BE2C (cell line): ENCODE results near the gene MUC7.
"Not testable (repeated sequence)": the region's sequence is repeated elsewhere in the genome, so short reads cannot be mapped to it uniquely, and the experiment has no call there.

Source experiments
- DNase-seq: peaks from one replicate; pipeline ENCODE4 v3.0.0-alpha.2; 2020
- H3K27me3 ChIP-seq: fragments of 250-450 bp; sonication (Bioruptor Pico); 2 replicates; pipeline ENCODE4 v1.5.1; 2020; ENCODE audit warnings: mild to moderate bottlenecking
- H3K36me3 ChIP-seq: fragments of 250-450 bp; sonication (Bioruptor Pico); 2 replicates; pipeline ENCODE4 v1.5.1; 2020; ENCODE audit warnings: mild to moderate bottlenecking
- H3K4me1 ChIP-seq: fragments of 250-450 bp; sonication (Bioruptor Pico); 2 replicates; pipeline ENCODE4 v1.5.1; 2020
- H3K4me3 ChIP-seq: 2 replicates; pipeline ENCODE4 v1.5.1; 2011; ENCODE audit warnings: low read depth, low read length
- H3K9me3 ChIP-seq: fragments of 250-450 bp; sonication (Bioruptor Pico); 2 replicates; pipeline ENCODE4 v1.5.1; 2020
- CTCF ChIP-seq: IDR thresholded peaks from 2 replicates; pipeline ENCODE4 v1.5.1; 2012; ENCODE audit warnings: mild to moderate bottlenecking, low read depth, low read length

MUC7 gene

GRCh38 chr4:70449220-70449619, 22.8 kb upstream of the MUC7 start:
- DNase-seq = no peak
- H3K27me3 ChIP-seq = no peaks in the 10 kb centered on the region
- no peak for TF ChIP-seq CTCF
- H3K9me3 ChIP-seq = no peaks in the 10 kb centered on the region
- H3K36me3 ChIP-seq = no peaks in the 10 kb centered on the region
- no peaks in the 10 kb centered on the region for H3K4me1 ChIP-seq
- H3K4me3 ChIP-seq = no peak overlapping the region

GRCh38 chr4:70452946-70453345, 19.1 kb upstream of the MUC7 start:
- Histone ChIP-seq H3K36me3 (no peaks in the 10 kb centered on the region), H3K4me3 (no peak overlapping the region), H3K4me1 (no peaks in the 10 kb centered on the region), H3K27me3 (no peaks in the 10 kb centered on the region), H3K9me3 (no peaks in the 10 kb centered on the region)
- DNase-seq = no peak
- no peak for TF ChIP-seq CTCF

GRCh38 chr4:70463335-70463734, 8.7 kb upstream of the MUC7 start:
- no peaks in the 10 kb centered on the region for H3K4me1 ChIP-seq
- no peaks in the 10 kb centered on the region for H3K27me3 ChIP-seq
- no peak for DNase-seq
- H3K36me3 ChIP-seq = no peaks in the 10 kb centered on the region
- no peak overlapping the region for H3K4me3 ChIP-seq
- H3K9me3 ChIP-seq = no peaks in the 10 kb centered on the region
- no peak for TF ChIP-seq CTCF

- no peak for DNase-seq
- H3K27me3 ChIP-seq = no peaks in the 10 kb centered on the region
- H3K4me1 ChIP-seq = no peaks in the 10 kb centered on the region
- no peak for TF ChIP-seq CTCF
- H3K9me3 ChIP-seq = no peaks in the 10 kb centered on the region
- no peaks in the 10 kb centered on the region for H3K36me3 ChIP-seq
- H3K4me3 ChIP-seq = no peak overlapping the region
These were observed 1.7 kb downstream of the MUC7 start for GRCh38 chr4:70473679-70474078.

GRCh38 chr4:70488748-70489147, 16.8 kb downstream of the MUC7 start:
- H3K9me3 ChIP-seq = no peaks in the 10 kb centered on the region
- H3K4me3 ChIP-seq = no peak overlapping the region
- H3K36me3 ChIP-seq = no peaks in the 10 kb centered on the region
- no peaks in the 10 kb centered on the region for H3K4me1 ChIP-seq
- no peak for DNase-seq
- TF ChIP-seq CTCF = no peak
- no peaks in the 10 kb centered on the region for H3K27me3 ChIP-seq

- no peaks in the 10 kb centered on the region for H3K4me1 ChIP-seq
- no peaks in the 10 kb centered on the region for H3K27me3 ChIP-seq
- no peak overlapping the region for H3K4me3 ChIP-seq
- H3K9me3 ChIP-seq = no peaks in the 10 kb centered on the region
- no peak for DNase-seq
- no peak for TF ChIP-seq CTCF
- no peaks in the 10 kb centered on the region for H3K36me3 ChIP-seq
These were observed 24.2 kb downstream of the MUC7 start for GRCh38 chr4:70496231-70496630.

GRCh38 chr4:70501838-70502237, 29.8 kb downstream of the MUC7 start:
- H3K27me3 ChIP-seq, H3K4me1 ChIP-seq, H3K4me3 ChIP-seq, DNase-seq, H3K9me3 ChIP-seq, H3K36me3 ChIP-seq: not testable (repeated sequence)
